Measurements from ENCODE around the gene APBB2. TPM values are rescaled to one million over a fixed set of nuclear protein-coding genes. Genes with fewer than 3 reads are reported as not detected.
"Not testable (repeated sequence)": the region's sequence is repeated elsewhere in the genome, so short reads cannot be mapped to it uniquely, and the experiment has no call there.

APBB2 gene
- total RNA-seq, 2 donors from 2014 or later = 34.8 to 42.8 TPM

GRCh38 chr4:41154814-41155177 is 59.5 kb downstream of the APBB2 start:
- no peaks in the 10 kb centered on the region for H3K27me3 ChIP-seq
- no peak overlapping the region for H3K4me3 ChIP-seq
- H3K9me3 ChIP-seq = no peaks in the 10 kb centered on the region
- ATAC-seq (no peak), DNase-seq (no peak)
- TF ChIP-seq CTCF (IDR thresholded peaks at IDR 0.05) (no peak), POLR2A (IDR thresholded peaks at IDR 0.05) (no peak)
- H3K27ac ChIP-seq = peak overlapping the region in 1 of 4 donors; percentile 51
- no peaks in the 10 kb centered on the region for H3K36me3 ChIP-seq (replicated peaks in 1 of 2; ENCODE audit: insufficient read depth in 1 of 2, low read depth in 2 of 2)
- intact Hi-C loops (cut with DNase I) = no loop called here
- peaks cover 31% of the 10 kb centered on the region for H3K4me1 ChIP-seq
- 89 to 93% methylated on average over 5 of the region's 5 CpGs for WGBS, 2 donors

- Histone ChIP-seq H3K4me1 (peaks cover 31% of the 10 kb centered on the region), H3K27ac (peak overlapping the region in 1 of 4 donors; percentile 51), H3K4me3 (no peak overlapping the region), H3K9me3 (no peaks in the 10 kb centered on the region), H3K27me3 (no peaks in the 10 kb centered on the region), H3K36me3 (replicated peaks in 1 of 2; ENCODE audit: insufficient read depth in 1 of 2, low read depth in 2 of 2) (no peaks in the 10 kb centered on the region)
- DNase-seq (no peak), ATAC-seq (no peak)
- WGBS, 2 donors = 59 to 74% methylated on average over 6 of the region's 6 CpGs
- intact Hi-C loops (cut with DNase I) = no loop called here
- no peak for TF ChIP-seq CTCF (IDR thresholded peaks at IDR 0.05)
- TF ChIP-seq POLR2A (IDR thresholded peaks at IDR 0.05) = no peak
Observed at GRCh38 chr4:41154010-41154813, 60.1 kb downstream of the APBB2 start.

- no peak overlapping the region for H3K4me3 ChIP-seq
- DNase-seq (no peak), ATAC-seq (no peak)
- peaks cover 25% of the 10 kb centered on the region for H3K4me1 ChIP-seq
- no peaks in the 10 kb centered on the region for H3K9me3 ChIP-seq
- TF ChIP-seq POLR2A (IDR thresholded peaks at IDR 0.05) (no peak), CTCF (IDR thresholded peaks at IDR 0.05) (no peak)
- intact Hi-C loops (cut with DNase I) = no loop called here
- no peak overlapping the region for H3K27ac ChIP-seq
- 65 to 86% methylated on average over 2 of the region's 2 CpGs for WGBS, 2 donors
- no peaks in the 10 kb centered on the region for H3K36me3 ChIP-seq (replicated peaks in 1 of 2; ENCODE audit: insufficient read depth in 1 of 2, low read depth in 2 of 2)
- H3K27me3 ChIP-seq = no peaks in the 10 kb centered on the region
Observed at GRCh38 chr4:41150401-41150800, 63.9 kb downstream of the APBB2 start.

GRCh38 chr4:41149568-41149967 is 64.8 kb downstream of the APBB2 start:
- ATAC-seq; H3K27ac ChIP-seq; H3K36me3 ChIP-seq (replicated peaks in 1 of 2; ENCODE audit: insufficient read depth in 1 of 2, low read depth in 2 of 2); DNase-seq; H3K27me3 ChIP-seq; intact Hi-C loops (cut with DNase I); H3K4me3 ChIP-seq; H3K9me3 ChIP-seq: not testable (repeated sequence)
- H3K4me1 ChIP-seq = peaks cover 28% of the 10 kb centered on the region
- WGBS, 2 donors = 90 to 93% methylated on average over 4 of the region's 4 CpGs

GRCh38 chr4:41148931-41149330 is 65.4 kb downstream of the APBB2 start:
- no peaks in the 10 kb centered on the region for H3K27me3 ChIP-seq
- no peaks in the 10 kb centered on the region for H3K9me3 ChIP-seq
- no peak for TF ChIP-seq POLR2A (IDR thresholded peaks at IDR 0.05)
- no peak for TF ChIP-seq CTCF (IDR thresholded peaks at IDR 0.05)
- H3K4me1 ChIP-seq = peaks cover 26% of the 10 kb centered on the region
- ATAC-seq (no peak), DNase-seq (no peak)
- intact Hi-C loops (cut with DNase I) = no loop called here
- no peak overlapping the region for H3K27ac ChIP-seq
- H3K4me3 ChIP-seq = no peak overlapping the region
- no peaks in the 10 kb centered on the region for H3K36me3 ChIP-seq (replicated peaks in 1 of 2; ENCODE audit: insufficient read depth in 1 of 2, low read depth in 2 of 2)
- WGBS, 2 donors = 84 to 87% methylated on average over 4 of the region's 4 CpGs
